Prostate gland (tissue), 2 donors: ENCODE data around the gene CLEC18A.

ENCODE experiments used
- POLR2A ChIP-seq: fragments of 450-650 bp; IDR thresholded peaks from one replicate; pipeline ENCODE4 v1.6.1; 2016; ENCODE audit warnings: antibody characterized with exemption, mild to moderate bottlenecking
- TF ChIP-seq, protein P1 (sequence below), 4 experiments: fragments of 200-600 bp in 2 of 4; fragments of 450-650 bp in 2 of 4; sonication (generic) in 2 of 4; IDR thresholded peaks; 1 replicate in 3 of 4; 2 replicates in 1 of 4; pipeline ENCODE4 v1.5.1; 2016 to 2019; ENCODE audit warnings: antibody characterized with exemption in 4 of 4, mild to moderate bottlenecking in 2 of 4, moderate library complexity in 2 of 4

DNA sequence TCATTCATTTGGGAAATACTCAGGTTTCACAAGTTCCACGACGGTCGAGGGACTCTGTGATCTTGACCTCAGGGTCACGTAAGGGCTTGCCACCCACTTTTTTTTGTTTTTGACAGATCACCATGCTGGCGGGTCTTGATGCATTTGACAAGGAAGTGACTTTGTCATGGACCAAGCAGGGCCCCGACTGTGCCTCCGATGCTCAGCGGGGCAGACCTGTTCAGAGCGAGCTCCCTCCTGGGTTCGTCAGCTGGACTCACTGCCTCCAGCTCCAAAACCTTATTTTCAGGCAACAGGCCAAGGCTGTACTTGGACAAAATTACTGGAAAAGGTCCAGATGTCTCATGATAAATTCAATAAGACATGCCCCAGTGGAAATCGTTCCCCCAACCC is 9.0 kb upstream of the CLEC18A start:
- TF ChIP-seq, protein P1, sequence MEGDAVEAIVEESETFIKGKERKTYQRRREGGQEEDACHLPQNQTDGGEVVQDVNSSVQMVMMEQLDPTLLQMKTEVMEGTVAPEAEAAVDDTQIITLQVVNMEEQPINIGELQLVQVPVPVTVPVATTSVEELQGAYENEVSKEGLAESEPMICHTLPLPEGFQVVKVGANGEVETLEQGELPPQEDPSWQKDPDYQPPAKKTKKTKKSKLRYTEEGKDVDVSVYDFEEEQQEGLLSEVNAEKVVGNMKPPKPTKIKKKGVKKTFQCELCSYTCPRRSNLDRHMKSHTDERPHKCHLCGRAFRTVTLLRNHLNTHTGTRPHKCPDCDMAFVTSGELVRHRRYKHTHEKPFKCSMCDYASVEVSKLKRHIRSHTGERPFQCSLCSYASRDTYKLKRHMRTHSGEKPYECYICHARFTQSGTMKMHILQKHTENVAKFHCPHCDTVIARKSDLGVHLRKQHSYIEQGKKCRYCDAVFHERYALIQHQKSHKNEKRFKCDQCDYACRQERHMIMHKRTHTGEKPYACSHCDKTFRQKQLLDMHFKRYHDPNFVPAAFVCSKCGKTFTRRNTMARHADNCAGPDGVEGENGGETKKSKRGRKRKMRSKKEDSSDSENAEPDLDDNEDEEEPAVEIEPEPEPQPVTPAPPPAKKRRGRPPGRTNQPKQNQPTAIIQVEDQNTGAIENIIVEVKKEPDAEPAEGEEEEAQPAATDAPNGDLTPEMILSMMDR (IDR thresholded peaks at IDR 0.05): no peak
- no peak for TF ChIP-seq POLR2A
